B cell (primary cell): ENCODE results near the gene TIMM44.

Experiments used
- CTCF ChIP-seq: fragments of 200-600 bp; IDR thresholded peaks from one replicate; pipeline ENCODE4 v1.8.0; 2022; ENCODE audit warnings: antibody characterized with exemption, mild to moderate bottlenecking
- EZH2 ChIP-seq: IDR thresholded peaks from 2 replicates; pipeline ENCODE4 v1.6.1; 2012; ENCODE audit warnings: borderline replicate concordance, low read depth, mild to moderate bottlenecking, moderate library complexity, low read length; ENCODE audit not compliant: insufficient read depth, poor library complexity, severe bottlenecking

GRCh38 chr19:7910321-7911161 is 32.9 kb downstream of the TIMM44 start:
- TF ChIP-seq CTCF = no peak
- no peak for TF ChIP-seq EZH2
